Effector CD4-positive, alpha-beta T cell (primary cell): Measurements from ENCODE around the gene CLASP2.
"Not testable (repeated sequence)": the region's sequence is repeated elsewhere in the genome, so short reads cannot be mapped to it uniquely, and the experiment has no call there.

Source experiments
- DNase-seq: peaks from one replicate; pipeline ENCODE4 v3.0.0-alpha.2; 2020

CLASP2 gene

DNA sequence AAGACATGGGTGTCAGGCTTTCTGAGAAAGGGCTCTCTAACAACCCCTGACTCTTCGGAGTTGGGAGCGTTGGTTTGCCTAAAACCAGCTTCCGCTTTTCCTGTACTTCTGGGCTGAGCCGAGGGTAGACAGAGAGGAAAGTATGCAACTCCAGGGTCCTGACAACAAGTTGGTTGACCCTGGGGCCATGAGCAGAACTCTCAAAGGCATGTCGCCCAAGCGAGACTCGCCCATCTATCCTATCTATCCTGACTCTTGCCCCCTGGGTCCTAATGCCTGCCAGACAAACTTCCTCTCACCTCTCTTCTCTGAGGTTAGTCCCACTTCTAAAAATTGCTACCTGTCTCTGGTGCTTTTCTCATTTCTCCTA is 270.8 kb downstream of the CLASP2 start:
- not testable (repeated sequence) for DNase-seq
